Astrocyte (in vitro differentiated cells and primary cell): Measurements from ENCODE around the gene ODF2. TPM values are rescaled to one million over a fixed set of nuclear protein-coding genes. Genes with fewer than 3 reads are reported as not detected.
"Not testable (repeated sequence)": the region's sequence is repeated elsewhere in the genome, so short reads cannot be mapped to it uniquely, and the experiment has no call there.

Experiments used
- DNase-seq: peaks from one replicate; pipeline ENCODE4 v3.0.0-alpha.2; 2010; ENCODE audit warnings: low read depth
- FAIRE-seq: peaks from 2 replicates; lab custom pipeline; 2011; peaks lifted over from hg19 to GRCh38; lab: Jason Lieb, UNC
- H2AFZ ChIP-seq: 2 replicates; pipeline ENCODE4 v1.6.0; 2012; ENCODE audit warnings: low read depth, low read length, inconsistent platforms
- H3K27ac ChIP-seq: 2 replicates; pipeline ENCODE4 v1.5.1; 2011; ENCODE audit warnings: low read depth, low read length, inconsistent platforms
- H3K27me3 ChIP-seq: 2 replicates; pipeline ENCODE4 v1.6.0; 2011; ENCODE audit warnings: low read length, inconsistent platforms; ENCODE audit not compliant: insufficient read depth
- H3K36me3 ChIP-seq: 2 replicates; pipeline ENCODE4 v1.5.1; 2011; ENCODE audit warnings: low read length, inconsistent platforms; ENCODE audit not compliant: insufficient read depth
- H3K4me1 ChIP-seq: 2 replicates; pipeline ENCODE4 v1.5.1; 2011; ENCODE audit warnings: low read length, inconsistent platforms; ENCODE audit not compliant: insufficient read depth
- H3K4me2 ChIP-seq: 2 replicates; pipeline ENCODE4 v1.6.0; 2012; ENCODE audit warnings: low read length, inconsistent platforms
- H3K4me3 ChIP-seq: 2 replicates; pipeline ENCODE4 v1.5.1; 2011; ENCODE audit warnings: low read depth, mild to moderate bottlenecking, low read length, inconsistent platforms; ENCODE audit not compliant: insufficient read depth
- H3K79me2 ChIP-seq: 2 replicates; pipeline ENCODE4 v1.6.0; 2012; ENCODE audit warnings: mild to moderate bottlenecking, low read length, inconsistent platforms; ENCODE audit not compliant: insufficient read depth
- H3K9ac ChIP-seq: 2 replicates; pipeline ENCODE4 v1.6.0; 2012; ENCODE audit warnings: mild to moderate bottlenecking, low read length, inconsistent platforms
- H3K9me3 ChIP-seq: 2 replicates; pipeline ENCODE4 v1.5.1; 2012; ENCODE audit warnings: low read depth, mild to moderate bottlenecking, low read length, inconsistent platforms; ENCODE audit not compliant: insufficient read depth
- H4K20me1 ChIP-seq: 2 replicates; pipeline ENCODE4 v1.6.0; 2012; ENCODE audit warnings: low read length, inconsistent platforms; ENCODE audit not compliant: insufficient read depth
- H3K27ac Mint-ChIP-seq: one replicate; pipeline ENCODE4 v1.8.0; 2021; ENCODE audit warnings: mild to moderate bottlenecking, mixed read lengths; ENCODE audit not compliant: unreplicated experiment
- H3K27me3 Mint-ChIP-seq: one replicate; pipeline ENCODE4 v1.8.0; 2021; ENCODE audit warnings: low read depth, mixed read lengths; ENCODE audit not compliant: unreplicated experiment
- H3K36me3 Mint-ChIP-seq: one replicate; pipeline ENCODE4 v1.8.0; 2021; ENCODE audit warnings: low read depth, mixed read lengths; ENCODE audit not compliant: unreplicated experiment
- H3K4me1 Mint-ChIP-seq: one replicate; pipeline ENCODE4 v1.8.0; 2021; ENCODE audit warnings: low read depth, mixed read lengths; ENCODE audit not compliant: unreplicated experiment
- H3K4me3 Mint-ChIP-seq: one replicate; pipeline ENCODE4 v1.8.0; 2021; ENCODE audit warnings: mild to moderate bottlenecking, moderate library complexity, mixed read lengths; ENCODE audit not compliant: unreplicated experiment
- H3K9me3 Mint-ChIP-seq: one replicate; pipeline ENCODE4 v1.8.0; 2021; ENCODE audit warnings: mild to moderate bottlenecking, mixed read lengths; ENCODE audit not compliant: unreplicated experiment
- EZH2 ChIP-seq: IDR thresholded peaks from 2 replicates; pipeline ENCODE4 v1.6.1; 2012; ENCODE audit warnings: mild to moderate bottlenecking, low read length, inconsistent platforms; ENCODE audit not compliant: insufficient read depth
- total RNA-seq: library from RNA; stranded (reverse); gene quantifications from 2 replicates; pipeline ENCODE4 v1.2.1, GENCODE V29; 2021
- TF ChIP-seq, protein P1 (sequence below): IDR thresholded peaks from 2 replicates; pipeline ENCODE4 v1.5.1; 2011; ENCODE audit warnings: low read depth, mild to moderate bottlenecking, inconsistent platforms, low read length, moderate library complexity; ENCODE audit not compliant: insufficient read depth

Gene ODF2
- total RNA-seq, 1 donor from 2014 or later, result 26.2 TPM

DNA sequence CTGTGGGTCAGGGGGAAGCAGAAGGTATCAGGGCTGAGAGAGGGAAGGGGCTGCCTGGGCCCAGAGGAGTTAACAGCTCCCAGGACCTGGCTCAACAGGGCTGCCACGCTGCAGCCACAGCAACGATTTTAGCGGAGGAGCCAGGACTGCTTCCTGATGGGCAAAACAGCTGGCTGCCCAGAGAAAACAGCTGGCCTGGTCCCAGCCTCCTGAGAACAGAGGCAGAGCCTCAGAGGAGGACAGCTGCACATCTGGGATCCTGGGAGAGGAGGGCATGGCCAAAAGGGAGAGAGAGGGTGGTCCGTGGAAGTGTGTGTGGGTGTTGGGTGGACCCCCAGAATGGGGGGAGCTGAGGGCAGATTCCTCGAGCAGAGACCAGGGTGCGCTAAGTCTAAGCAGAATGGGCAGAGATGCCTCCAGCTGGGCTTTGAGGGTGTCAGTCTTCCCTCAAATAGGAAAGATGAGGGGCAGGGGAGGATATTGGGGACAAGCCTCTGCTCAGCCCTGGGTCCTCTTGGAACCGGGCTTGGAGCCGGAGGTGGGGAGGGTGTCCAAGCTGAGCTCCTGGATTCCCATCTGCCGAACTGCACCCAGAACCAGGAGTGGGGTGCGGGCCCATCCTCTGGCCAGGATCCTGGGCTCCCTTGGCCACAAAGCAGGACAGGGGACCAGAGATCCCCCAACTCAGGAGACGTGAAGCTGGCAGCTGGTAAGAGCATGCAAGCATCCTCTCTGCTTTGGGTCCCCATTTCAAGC, 44.3 kb upstream of the ODF2 start:
- peaks cover 50% of the 10 kb centered on the region for H3K27me3 Mint-ChIP-seq
- Histone ChIP-seq H3K4me3 (no peak overlapping the region), H3K79me2 (no peaks in the 10 kb centered on the region), H3K4me2 (no peak overlapping the region), H4K20me1 (no peaks in the 10 kb centered on the region), H3K9me3 (no peaks in the 10 kb centered on the region), H3K9ac (no peak overlapping the region), H3K27me3 (peaks cover 14% of the 10 kb centered on the region), H3K27ac (no peak overlapping the region), H2AFZ (no peak overlapping the region), H3K4me1 (peaks cover 7% of the 10 kb centered on the region), H3K36me3 (no peaks in the 10 kb centered on the region)
- H3K4me3 Mint-ChIP-seq, result no peak overlapping the region
- TF ChIP-seq EZH2, result no peak
- TF ChIP-seq, protein P1, sequence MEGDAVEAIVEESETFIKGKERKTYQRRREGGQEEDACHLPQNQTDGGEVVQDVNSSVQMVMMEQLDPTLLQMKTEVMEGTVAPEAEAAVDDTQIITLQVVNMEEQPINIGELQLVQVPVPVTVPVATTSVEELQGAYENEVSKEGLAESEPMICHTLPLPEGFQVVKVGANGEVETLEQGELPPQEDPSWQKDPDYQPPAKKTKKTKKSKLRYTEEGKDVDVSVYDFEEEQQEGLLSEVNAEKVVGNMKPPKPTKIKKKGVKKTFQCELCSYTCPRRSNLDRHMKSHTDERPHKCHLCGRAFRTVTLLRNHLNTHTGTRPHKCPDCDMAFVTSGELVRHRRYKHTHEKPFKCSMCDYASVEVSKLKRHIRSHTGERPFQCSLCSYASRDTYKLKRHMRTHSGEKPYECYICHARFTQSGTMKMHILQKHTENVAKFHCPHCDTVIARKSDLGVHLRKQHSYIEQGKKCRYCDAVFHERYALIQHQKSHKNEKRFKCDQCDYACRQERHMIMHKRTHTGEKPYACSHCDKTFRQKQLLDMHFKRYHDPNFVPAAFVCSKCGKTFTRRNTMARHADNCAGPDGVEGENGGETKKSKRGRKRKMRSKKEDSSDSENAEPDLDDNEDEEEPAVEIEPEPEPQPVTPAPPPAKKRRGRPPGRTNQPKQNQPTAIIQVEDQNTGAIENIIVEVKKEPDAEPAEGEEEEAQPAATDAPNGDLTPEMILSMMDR, result no peak
- H3K36me3 Mint-ChIP-seq, result no peaks in the 10 kb centered on the region
- FAIRE-seq (no peak), DNase-seq (no peak)
- H3K4me1 Mint-ChIP-seq, result peaks cover 7% of the 10 kb centered on the region
- no peak overlapping the region for H3K27ac Mint-ChIP-seq
- H3K9me3 Mint-ChIP-seq, result no peaks in the 10 kb centered on the region

DNA sequence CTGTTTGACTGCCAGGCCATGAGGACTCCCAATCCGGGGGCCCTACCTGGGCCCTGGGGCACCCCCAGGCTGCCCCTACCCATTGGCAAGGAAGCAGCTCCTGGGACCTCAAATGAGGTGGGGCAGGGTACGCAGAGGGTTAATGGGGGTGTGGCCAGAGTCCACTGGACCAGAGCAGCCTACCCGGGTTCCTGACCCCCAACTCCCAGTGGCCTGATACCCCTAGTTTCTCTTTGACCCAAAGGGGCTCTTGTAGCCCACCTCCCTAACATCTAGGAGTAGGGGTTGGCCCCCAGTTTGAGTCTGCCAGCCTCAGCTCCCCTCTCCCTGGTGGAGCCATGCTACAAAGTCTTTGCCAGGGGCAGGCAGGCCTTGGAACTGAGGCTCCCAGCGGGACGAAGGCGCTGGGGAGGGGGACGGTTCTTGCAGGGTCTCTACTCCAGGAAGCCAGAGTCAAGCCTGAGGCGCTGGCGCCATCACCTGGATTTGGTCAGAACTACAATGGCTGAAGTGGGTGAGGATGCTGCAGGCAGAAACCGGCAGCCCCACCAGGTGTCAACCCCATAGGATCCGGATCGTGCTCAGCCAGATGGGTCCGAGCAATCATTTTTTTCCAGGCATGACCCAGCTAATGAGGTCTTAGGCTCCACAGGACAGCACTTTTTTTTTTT, 43.6 kb upstream of the ODF2 start:
- Mint-ChIP-seq H3K4me1 (no peaks in the 10 kb centered on the region), H3K4me3 (no peak overlapping the region), H3K27ac (no peak overlapping the region), H3K9me3 (no peaks in the 10 kb centered on the region), H3K36me3 (no peaks in the 10 kb centered on the region), H3K27me3 (peaks cover 50% of the 10 kb centered on the region)
- DNase-seq, result no peak
- peaks cover 14% of the 10 kb centered on the region for H3K27me3 ChIP-seq
- no peak overlapping the region for H3K27ac ChIP-seq
- no peak overlapping the region for H3K9ac ChIP-seq
- no peaks in the 10 kb centered on the region for H3K36me3 ChIP-seq
- FAIRE-seq, result no peak
- TF ChIP-seq EZH2, result no peak
- TF ChIP-seq, protein P1, result peak; percentile 47
- no peak overlapping the region for H2AFZ ChIP-seq
- H3K4me1 ChIP-seq, result peaks cover under 1% of the 10 kb centered on the region
- H4K20me1 ChIP-seq, result no peaks in the 10 kb centered on the region
- no peak overlapping the region for H3K4me2 ChIP-seq
- no peaks in the 10 kb centered on the region for H3K79me2 ChIP-seq
- no peaks in the 10 kb centered on the region for H3K9me3 ChIP-seq
- no peak overlapping the region for H3K4me3 ChIP-seq

DNA sequence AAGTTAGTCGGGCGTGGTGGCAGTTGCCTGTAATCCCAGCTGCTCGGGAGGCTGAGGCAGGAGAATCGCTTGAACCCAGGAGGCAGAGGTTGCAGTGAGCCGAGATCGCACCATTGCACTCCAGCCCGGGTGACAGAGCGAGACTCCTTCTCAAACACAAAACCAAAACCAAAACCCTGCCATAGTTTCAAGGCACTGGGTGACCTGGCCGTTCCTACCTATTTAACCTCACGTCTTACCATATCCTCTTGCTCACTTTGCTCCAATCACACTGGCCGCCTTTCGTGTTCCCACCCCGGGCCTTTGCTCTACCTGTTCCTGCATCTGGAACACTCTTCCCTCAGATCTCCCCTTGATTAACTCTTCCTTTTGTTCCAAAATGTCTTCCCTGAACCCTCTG, 42.1 kb upstream of the ODF2 start:
- not testable (repeated sequence) for H2AFZ ChIP-seq, DNase-seq, H3K4me3 ChIP-seq, H3K4me1 Mint-ChIP-seq, H3K27ac ChIP-seq, H3K4me1 ChIP-seq, H3K4me3 Mint-ChIP-seq, H3K9me3 Mint-ChIP-seq, H4K20me1 ChIP-seq, H3K27ac Mint-ChIP-seq, H3K36me3 Mint-ChIP-seq, H3K36me3 ChIP-seq, H3K9me3 ChIP-seq, H3K79me2 ChIP-seq, H3K9ac ChIP-seq, H3K4me2 ChIP-seq, FAIRE-seq
- peaks cover 14% of the 10 kb centered on the region for H3K27me3 ChIP-seq
- peaks cover 43% of the 10 kb centered on the region for H3K27me3 Mint-ChIP-seq
